DMS 273 (cell line): Measurements from ENCODE around the gene KIAA0232.
"Not testable (repeated sequence)": the region's sequence is repeated elsewhere in the genome, so short reads cannot be mapped to it uniquely, and the experiment has no call there.

ENCODE experiments used
- DNase-seq: peaks from one replicate; lab custom pipeline; 2025; ENCODE audit not compliant: unreplicated experiment; lab: John Stamatoyannopoulos, UW

Gene KIAA0232

DNA sequence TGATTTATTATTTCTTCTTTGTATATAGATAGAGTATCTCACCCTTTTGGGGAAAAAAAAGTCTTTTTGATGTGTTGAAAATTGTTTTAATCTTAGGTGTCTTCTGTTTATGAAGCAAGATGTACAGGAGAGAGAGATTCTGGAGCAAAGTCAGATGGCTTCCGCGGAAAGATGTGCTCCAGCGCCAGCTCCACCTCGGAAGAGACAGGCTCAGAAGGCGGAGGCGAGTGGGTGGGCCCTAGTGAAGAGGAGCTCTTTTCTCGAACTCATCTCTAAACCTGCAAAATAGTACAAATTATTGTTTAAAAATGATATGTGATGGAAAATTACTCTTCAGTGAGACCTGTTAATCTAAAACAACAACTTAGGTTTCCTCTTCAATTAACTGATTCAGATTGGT lies 98.2 kb downstream of the KIAA0232 start:
- DNase-seq: no peak

- no peak for DNase-seq
Measured at GRCh38 chr4:6881908-6882307, 99.4 kb downstream of the KIAA0232 start.

GRCh38 chr4:6884341-6884870 lies 101.9 kb downstream of the KIAA0232 start:
- no peak for DNase-seq

- DNase-seq: peak; percentile 68
Measured at GRCh38 chr4:6885953-6886557, 103.5 kb downstream of the KIAA0232 start.

DNA sequence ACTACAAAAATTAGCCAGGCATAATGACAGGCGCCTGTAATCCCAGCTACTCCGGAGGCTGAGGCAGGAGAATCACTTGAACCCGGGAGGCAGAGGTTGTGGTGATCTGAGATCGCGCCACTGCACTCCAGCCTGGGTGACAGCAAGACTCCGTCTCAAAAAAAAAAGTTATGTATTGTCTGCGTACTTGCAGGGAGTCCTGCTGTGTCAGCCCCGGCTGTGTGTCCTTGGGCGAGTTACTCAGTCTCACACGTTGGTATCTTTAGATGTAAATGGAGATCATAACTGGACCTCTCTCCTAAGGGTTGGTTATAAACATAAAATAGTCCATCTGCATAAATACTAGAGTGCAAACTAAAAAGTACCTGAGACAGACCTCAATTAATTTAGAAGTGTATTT lies 104.4 kb downstream of the KIAA0232 start:
- DNase-seq: no peak

GRCh38 chr4:6887591-6888371 lies 105.3 kb downstream of the KIAA0232 start:
- no peak for DNase-seq

DNA sequence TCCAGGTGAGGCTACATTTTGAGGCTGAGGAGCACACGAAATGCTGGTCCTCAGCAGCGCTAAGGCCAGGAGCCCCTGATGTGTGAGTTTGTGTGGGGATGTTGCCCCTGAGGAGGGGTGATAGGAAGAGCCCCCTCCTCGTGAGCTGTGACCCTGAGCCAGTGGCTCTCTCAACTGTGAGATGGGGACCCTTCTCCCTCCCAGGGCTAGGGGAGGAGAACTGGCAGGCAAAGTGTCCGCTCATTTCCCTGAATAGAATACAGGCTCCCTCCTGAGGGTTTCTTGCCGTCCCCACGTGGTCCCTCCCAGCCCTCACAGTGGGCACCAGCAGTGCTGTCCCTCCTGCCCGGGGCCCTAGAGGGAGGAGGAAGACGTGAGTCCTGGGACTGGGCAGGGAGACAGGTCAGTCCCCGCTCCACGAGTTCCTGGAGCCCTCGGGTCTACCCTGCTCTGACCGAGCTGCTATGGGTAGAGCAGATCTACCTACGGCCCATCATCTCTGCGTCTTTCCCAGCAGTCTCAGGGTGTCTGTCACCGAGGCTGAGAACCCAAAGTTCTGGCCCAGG lies 106.1 kb downstream of the KIAA0232 start:
- DNase-seq: no peak

DNA sequence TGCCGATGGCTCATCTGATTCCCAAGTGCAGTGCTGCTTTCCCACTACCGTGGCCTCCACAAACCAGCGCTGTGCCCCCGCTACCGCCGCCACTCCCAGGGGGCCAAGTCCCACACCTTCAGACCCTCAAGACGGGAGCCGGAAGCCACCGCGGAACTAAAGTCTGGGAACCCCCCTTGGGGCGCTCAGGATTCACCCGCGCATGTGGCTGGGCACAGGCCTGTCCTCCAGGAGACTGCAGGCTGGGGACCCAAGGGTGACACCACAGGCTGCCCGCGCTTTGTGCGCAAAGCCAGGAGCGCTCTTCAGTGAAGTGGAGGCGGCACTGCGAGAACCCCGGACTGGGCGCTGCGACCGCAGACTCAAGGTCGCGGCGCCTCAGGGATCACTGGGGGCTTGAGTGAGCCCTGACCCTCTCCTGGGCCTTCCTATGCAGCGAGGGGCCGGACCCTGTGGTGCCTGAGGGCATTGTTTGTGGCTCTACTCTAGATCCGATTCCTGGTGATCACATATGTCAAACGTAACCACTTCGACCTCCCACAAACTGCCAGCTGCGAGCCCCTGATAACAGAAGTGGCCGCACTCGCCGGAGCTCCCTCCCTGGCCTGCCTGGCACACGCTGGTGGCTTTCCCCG lies 106.7 kb downstream of the KIAA0232 start:
- DNase-seq: no peak

DNA sequence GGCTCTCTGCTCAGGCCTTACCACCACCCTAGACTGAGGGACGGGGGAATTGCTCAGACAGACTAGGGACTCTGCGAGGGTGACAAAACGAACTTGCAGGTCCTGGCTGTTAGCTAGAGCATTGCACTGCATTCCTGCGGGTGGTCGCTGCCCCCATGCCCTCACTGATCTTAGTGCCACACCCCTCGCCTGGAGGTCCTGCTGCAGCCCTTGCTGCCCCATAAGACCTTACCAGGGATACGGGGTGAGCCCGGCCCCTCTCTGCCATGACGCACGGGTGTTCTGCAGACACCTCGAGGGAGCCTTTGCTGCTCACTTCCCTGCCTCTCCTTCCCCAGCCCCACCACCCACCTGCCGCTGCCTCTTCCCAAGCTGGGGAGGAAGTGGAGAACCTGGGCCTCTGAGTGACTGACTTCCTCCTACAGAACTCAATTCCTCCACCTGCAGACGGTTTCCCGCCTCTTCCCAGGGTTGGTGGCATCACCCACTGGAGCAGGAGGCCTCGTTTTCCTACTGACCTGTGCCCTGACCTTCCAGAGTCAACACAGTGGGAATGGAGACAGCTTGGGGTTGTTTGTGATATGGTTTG lies 107.3 kb downstream of the KIAA0232 start:
- DNase-seq: no peak

DNA sequence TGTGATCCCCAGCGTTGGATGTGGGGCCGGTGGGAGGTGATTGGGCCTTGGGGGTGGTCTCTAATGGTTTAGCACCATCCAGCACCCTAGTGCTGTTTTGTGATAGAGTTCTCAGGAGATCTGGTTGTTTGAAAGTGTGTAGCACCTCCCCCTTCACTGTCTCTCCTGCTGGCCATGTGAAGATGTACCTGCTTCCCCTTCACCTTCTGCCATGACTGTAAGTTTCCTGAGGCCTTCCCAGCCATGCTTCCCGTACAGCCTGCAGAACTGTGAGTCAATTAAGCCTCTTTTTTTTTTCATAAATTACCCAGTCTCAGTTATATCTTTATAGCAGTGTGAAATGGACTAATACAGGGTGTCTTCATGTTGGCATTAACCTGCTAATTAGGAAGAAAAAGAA lies 107.8 kb downstream of the KIAA0232 start:
- no peak for DNase-seq

GRCh38 chr4:6890971-6891370 lies 108.4 kb downstream of the KIAA0232 start:
- not testable (repeated sequence) for DNase-seq

DNA sequence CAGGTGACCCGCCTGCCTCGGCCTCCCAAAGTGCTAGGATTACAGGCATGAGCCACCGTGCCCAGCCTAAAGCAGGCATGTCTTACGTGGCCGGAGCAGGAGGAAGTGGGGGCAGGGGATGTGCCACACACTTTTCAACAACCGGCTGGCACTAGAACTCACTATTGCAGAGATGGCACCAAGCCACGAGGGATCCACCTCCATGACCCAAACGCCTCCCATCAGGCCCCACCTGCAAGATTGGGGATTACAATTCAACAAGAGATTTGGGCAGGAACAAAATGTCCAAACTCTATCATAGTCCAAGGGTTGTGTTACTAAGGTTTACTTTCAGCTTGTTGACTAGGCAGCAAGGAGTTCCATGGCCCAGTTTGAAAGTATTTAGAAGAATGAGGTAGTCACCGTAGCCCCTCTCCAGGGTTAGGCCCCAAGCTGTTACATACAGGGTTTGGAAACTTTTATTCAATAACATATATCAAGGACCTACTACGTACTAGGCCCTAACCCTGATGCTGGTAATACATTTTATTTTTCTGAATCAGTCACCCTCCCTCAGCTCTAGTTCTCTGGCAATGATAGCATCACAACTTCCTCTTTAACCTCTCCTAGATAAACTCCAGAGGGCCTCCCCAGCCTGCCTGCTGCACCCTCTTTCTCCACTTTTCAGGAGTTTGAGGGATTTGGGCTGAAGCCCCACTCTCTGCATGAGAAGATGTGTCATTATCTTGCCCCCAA lies 109.1 kb downstream of the KIAA0232 start:
- no peak for DNase-seq

GRCh38 chr4:6892190-6892908 lies 109.8 kb downstream of the KIAA0232 start:
- DNase-seq: peak; percentile 10

GRCh38 chr4:6892909-6893202 lies 110.3 kb downstream of the KIAA0232 start:
- no peak for DNase-seq

DNA sequence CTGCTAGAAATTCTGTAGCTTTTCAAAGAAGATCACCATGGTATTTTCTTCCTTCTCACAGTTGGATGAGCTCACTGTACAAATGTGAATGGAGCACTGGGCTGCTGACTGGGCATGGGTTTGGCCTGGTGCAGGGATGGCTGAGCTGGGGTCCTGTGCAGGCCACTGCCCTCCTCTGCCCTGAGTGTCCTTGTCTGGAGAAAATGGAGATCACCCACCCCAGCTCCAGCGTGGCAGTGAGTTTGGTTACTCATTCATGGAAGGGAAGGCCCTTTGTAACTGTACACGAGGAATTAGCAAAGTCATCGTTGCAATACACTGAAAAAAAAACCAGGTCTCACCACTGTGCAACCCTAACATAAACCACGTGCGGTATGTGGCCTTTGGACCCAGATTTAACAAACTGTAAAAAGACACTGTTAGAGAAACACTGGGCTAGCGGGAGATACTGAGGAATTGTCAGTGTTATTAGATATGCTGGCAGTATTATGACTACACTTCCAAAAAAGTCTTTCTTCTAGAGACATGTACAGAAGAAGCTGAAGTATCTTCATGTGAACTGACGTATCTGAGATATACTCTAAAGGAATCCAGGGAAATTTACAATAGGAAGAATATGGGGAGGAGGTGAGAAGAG lies 111.0 kb downstream of the KIAA0232 start:
- no peak for DNase-seq

GRCh38 chr4:6894086-6894478 lies 111.6 kb downstream of the KIAA0232 start:
- DNase-seq: no peak

GRCh38 chr4:6894528-6895498 lies 112.3 kb downstream of the KIAA0232 start:
- DNase-seq: no peak

DNA sequence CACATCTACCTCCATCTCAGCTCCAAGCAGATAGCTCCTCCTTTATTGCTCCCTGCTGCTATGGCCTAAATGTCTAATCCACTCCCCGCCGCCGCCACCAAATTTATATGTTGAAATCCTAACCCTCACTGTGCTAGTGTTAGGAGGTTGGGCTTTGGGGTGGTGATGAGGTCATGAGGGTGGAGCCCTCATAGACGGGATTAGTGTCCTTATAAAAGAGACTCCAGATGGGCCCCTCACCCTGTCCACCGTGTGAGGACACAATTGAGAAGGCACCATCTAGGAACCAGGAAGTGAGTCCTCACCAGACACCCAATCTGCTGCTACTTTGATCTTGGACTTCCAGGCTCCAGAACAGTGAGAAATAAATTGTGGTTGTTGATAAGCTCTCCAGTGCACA lies 113.5 kb downstream of the KIAA0232 start:
- no peak for DNase-seq

GRCh38 chr4:6898763-6899162 lies 116.2 kb downstream of the KIAA0232 start:
- DNase-seq: no peak
